Body of pancreas (tissue), 4 donors: ENCODE data around the gene RPL35. TPM values are rescaled to one million over a fixed set of nuclear protein-coding genes. Genes with fewer than 3 reads are reported as not detected.

Source experiments
- ATAC-seq: fragments of 150-250 bp; one replicate; pipeline ENCODE4 v1.9.1; 2016
- DNase-seq, 4 donors: peaks; one replicate each; pipeline ENCODE4 v3.0.0-alpha.2; 2019
- H3K27ac ChIP-seq, 4 donors: fragments of 200-600 bp; sonication (generic); 1 replicate in 3 of 4; 2 replicates in 1 of 4; pipeline versions ENCODE4 v1.5.1 to v1.6.1; 2016 to 2019; ENCODE audit warnings: mild to moderate bottlenecking in 1 of 4, mixed read lengths in 1 of 4, moderate library complexity in 1 of 4
- H3K27me3 ChIP-seq, 2 donors: fragments of 200-600 bp; sonication (generic); one replicate each; pipeline ENCODE4 v1.6.0; 2016; ENCODE audit warnings: mild to moderate bottlenecking in 1 of 2
- H3K36me3 ChIP-seq, 2 donors: fragments of 200-600 bp; sonication (generic); replicated peaks in 1 of 2; 2 replicates each; pipeline ENCODE4 v1.5.1; 2016; ENCODE audit warnings: low read depth in 2 of 2; ENCODE audit not compliant: insufficient read depth in 1 of 2
- H3K4me1 ChIP-seq: fragments of 200-600 bp; sonication (generic); one replicate; pipeline ENCODE4 v1.6.0; 2016
- H3K4me3 ChIP-seq, 2 donors: fragments of 200-600 bp; sonication (generic); 1 replicate in 1 of 2; 2 replicates in 1 of 2; pipeline ENCODE4 v1.5.1; 2016 to 2019
- H3K9me3 ChIP-seq, 3 donors: fragments of 200-600 bp; sonication (generic); 1 replicate in 2 of 3; 2 replicates in 1 of 3; pipeline ENCODE4 v1.5.1; 2016
- CTCF ChIP-seq, 7 experiments: fragments of 450-650 bp in 4 of 7; fragments of 200-600 bp in 3 of 7; sonication (generic) in 3 of 7; IDR thresholded peaks; one replicate each; pipeline ENCODE4 v1.5.1; 2016 to 2019; ENCODE audit warnings: antibody characterized with exemption in 7 of 7
- POLR2A ChIP-seq, 3 donors: fragments of 450-650 bp; IDR thresholded peaks; one replicate each; pipeline ENCODE4 v1.6.1; 2016; ENCODE audit warnings: antibody characterized with exemption in 3 of 3, mild to moderate bottlenecking in 2 of 3
- WGBS, 2 donors: methylation state at CpG; one replicate each; pipeline ENCODE4 v1.1.5; 2017; 5-methylcytosine and 5-hydroxymethylcytosine counted together
- intact Hi-C: fragments of 100-400 bp; cut with DNase I; formaldehyde crosslinking; loops from one replicate; pipeline ENCODE4 v1.15.1; 2023
- total RNA-seq, 2 donors: library from RNA; depleted of rRNA; stranded (reverse); fragments of >200 nt; gene quantifications; one replicate each; pipeline ENCODE4 v1.1.0, GENCODE V29; 2016

The RPL35 gene
- total RNA-seq, 2 donors from 2014 or later, result 1,031 to 1,035 TPM

GRCh38 chr9:124858330-124859046 lies 3.3 kb downstream of the RPL35 start:
- ATAC-seq (no peak), DNase-seq (no peak)
- Histone ChIP-seq H3K4me1 (peaks cover 44% of the 10 kb centered on the region), H3K4me3 (no peak overlapping the region), H3K27me3 (no peaks in the 10 kb centered on the region), H3K27ac (no peak overlapping the region), H3K36me3 (peaks cover 14 to 25% of the 10 kb centered on the region in 2 donors), H3K9me3 (no peaks in the 10 kb centered on the region)
- intact Hi-C loops, result loop anchor here (10.0 kb wide), 1 partner anchor 286 kb away; the partner anchor contains the start of gene SCAI
- 61 to 69% methylated on average over 3 to 9 of the region's 9 CpGs for WGBS, 2 donors
- TF ChIP-seq POLR2A (IDR thresholded peaks at IDR 0.05), result no peak
- no peak for TF ChIP-seq CTCF (IDR thresholded peaks at IDR 0.05)

- no peak overlapping the region for H3K4me3 ChIP-seq
- H3K27ac ChIP-seq, result no peak overlapping the region
- H3K27me3 ChIP-seq, result no peaks in the 10 kb centered on the region
- intact Hi-C loops, result loop anchor here (10.0 kb wide), 1 partner anchor 287 kb away; the partner anchor contains the start of gene SCAI
- peaks cover 45% of the 10 kb centered on the region for H3K4me1 ChIP-seq
- H3K36me3 ChIP-seq, result peaks cover 14 to 25% of the 10 kb centered on the region in 2 donors
- WGBS, 2 donors, result 80 to 88% methylated on average over 12 to 24 of the region's 24 CpGs
- TF ChIP-seq CTCF (IDR thresholded peaks at IDR 0.05) (no peak), POLR2A (IDR thresholded peaks at IDR 0.05) (no peak)
- H3K9me3 ChIP-seq, result no peaks in the 10 kb centered on the region
- DNase-seq (peak in 1 of 4 donors; percentile 40), ATAC-seq (no peak)
These were observed 4.1 kb downstream of the RPL35 start for GRCh38 chr9:124857533-124858162.

GRCh38 chr9:124855944-124856765 lies 5.6 kb downstream of the RPL35 start:
- Histone ChIP-seq H3K27ac (no peak overlapping the region), H3K4me3 (no peak overlapping the region), H3K27me3 (no peaks in the 10 kb centered on the region), H3K4me1 (peaks cover 46% of the 10 kb centered on the region), H3K36me3 (peaks cover 14 to 25% of the 10 kb centered on the region in 2 donors), H3K9me3 (no peaks in the 10 kb centered on the region)
- peak in 2 of 4 donors; percentile 41 to 60 for DNase-seq
- intact Hi-C loops, result loop anchor here (2.0 to 10.0 kb wide), 2 partner anchors 83 to 289 kb away; partner anchors contain the start of gene SCAI
- 44 to 56% methylated on average over 3 to 12 of the region's 16 CpGs for WGBS, 2 donors
- TF ChIP-seq CTCF (IDR thresholded peaks at IDR 0.05), result peak in 4 of 7 experiments; percentile 24 to 47 (median 35)
- no peak for TF ChIP-seq POLR2A (IDR thresholded peaks at IDR 0.05)
- ATAC-seq, result no peak

- H3K9me3 ChIP-seq, result no peaks in the 10 kb centered on the region
- TF ChIP-seq CTCF (IDR thresholded peaks at IDR 0.05) (no peak), POLR2A (IDR thresholded peaks at IDR 0.05) (no peak)
- no peaks in the 10 kb centered on the region for H3K27me3 ChIP-seq
- H3K27ac ChIP-seq, result no peak overlapping the region
- H3K36me3 ChIP-seq, result peaks cover 14 to 25% of the 10 kb centered on the region in 2 donors
- no peak overlapping the region for H3K4me3 ChIP-seq
- H3K4me1 ChIP-seq, result peaks cover 40% of the 10 kb centered on the region
- no peak for ATAC-seq
- no peak for DNase-seq
- WGBS, 2 donors, result 75 to 79% methylated on average over 10 to 11 of the region's 18 CpGs
- intact Hi-C loops, result loop anchor here (2.0 to 10.0 kb wide), 2 partner anchors 83 to 289 kb away; partner anchors contain the start of gene SCAI
These were observed 6.2 kb downstream of the RPL35 start for GRCh38 chr9:124855566-124855943.
